Measurements from ENCODE around the gene IGFBP6. TPM values are rescaled to one million over a fixed set of nuclear protein-coding genes. Genes with fewer than 3 reads are reported as not detected.
A peak's percentile ranks its signal among the peaks of the same experiment; 100 is the strongest.

The IGFBP6 gene
- total RNA-seq, 1 donor from 2014 or later = 10.0 TPM

- Mint-ChIP-seq H3K4me3 (ENCODE audit: unreplicated experiment) (peak overlapping the region; percentile 88), H3K9me3 (ENCODE audit: low read depth) (no peaks in the 10 kb centered on the region), H3K36me3 (ENCODE audit: low read depth) (peaks cover 6% of the 10 kb centered on the region), H3K27ac (ENCODE audit: unreplicated experiment) (peak overlapping the region; percentile 99), H3K27me3 (ENCODE audit: low read depth) (no peaks in the 10 kb centered on the region), H3K4me1 (ENCODE audit: low read depth) (peaks cover 85% of the 10 kb centered on the region)
- TF ChIP-seq CTCF (IDR thresholded peaks at IDR 0.05) = no peak
- peak; percentile 19 for DNase-seq (ENCODE audit: low spot score)
Measured at GRCh38 chr12:53050426-53051057, 46.9 kb upstream of the IGFBP6 start.

DNA sequence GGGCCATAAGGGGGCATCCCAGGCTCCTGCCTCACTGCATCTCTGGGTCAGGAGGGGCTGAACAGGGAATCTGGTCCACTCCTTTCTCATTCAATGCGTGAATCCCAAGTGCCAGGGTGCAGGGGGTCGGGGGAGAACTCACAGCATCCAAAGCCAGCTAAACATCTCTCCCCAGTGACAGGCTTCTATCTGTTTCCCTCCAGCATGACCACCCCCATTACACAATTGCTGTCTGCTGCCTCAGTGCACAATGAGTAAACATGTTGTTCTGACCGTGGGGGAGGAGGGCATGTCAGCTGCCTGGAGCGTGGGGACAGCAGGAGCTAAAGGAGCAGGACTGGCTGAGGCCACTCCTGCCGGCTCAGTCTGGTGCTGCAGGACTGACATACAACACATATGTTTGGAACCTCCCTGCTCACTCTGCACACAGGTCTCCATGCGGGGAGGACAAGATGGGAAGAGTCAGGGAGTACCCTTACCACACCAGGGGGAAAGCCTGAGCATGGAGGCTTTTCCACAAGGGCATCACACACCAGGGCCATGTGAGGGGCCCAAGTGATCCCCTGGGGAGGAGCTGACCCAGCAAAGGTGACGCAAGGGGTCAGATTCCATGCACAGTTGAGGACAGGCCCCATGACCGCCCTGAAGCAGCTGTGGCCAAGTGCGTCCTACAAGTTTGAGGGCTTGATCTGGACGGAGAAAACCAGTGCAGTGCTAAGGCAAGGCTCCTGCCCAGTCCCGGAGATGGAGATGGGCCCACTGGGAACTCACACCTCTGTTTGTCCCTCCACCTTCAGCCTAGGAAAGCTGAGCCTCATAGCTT, 46.2 kb upstream of the IGFBP6 start:
- no peaks in the 10 kb centered on the region for H3K27me3 Mint-ChIP-seq (ENCODE audit: low read depth)
- DNase-seq (ENCODE audit: low spot score) = peak; percentile 92
- peak overlapping the region; percentile 99 for H3K27ac Mint-ChIP-seq (ENCODE audit: unreplicated experiment)
- H3K4me1 Mint-ChIP-seq (ENCODE audit: low read depth) = peaks cover 84% of the 10 kb centered on the region
- peaks cover 8% of the 10 kb centered on the region for H3K36me3 Mint-ChIP-seq (ENCODE audit: low read depth)
- no peaks in the 10 kb centered on the region for H3K9me3 Mint-ChIP-seq (ENCODE audit: low read depth)
- H3K4me3 Mint-ChIP-seq (ENCODE audit: unreplicated experiment) = peak overlapping the region; percentile 88
- TF ChIP-seq CTCF (IDR thresholded peaks at IDR 0.05) = peak; percentile 54

GRCh38 chr12:53051881-53052412, 45.5 kb upstream of the IGFBP6 start:
- H3K9me3 Mint-ChIP-seq (ENCODE audit: low read depth) = no peaks in the 10 kb centered on the region
- H3K27me3 Mint-ChIP-seq (ENCODE audit: low read depth) = no peaks in the 10 kb centered on the region
- peak overlapping the region; percentile 88 for H3K4me3 Mint-ChIP-seq (ENCODE audit: unreplicated experiment)
- peaks cover 10% of the 10 kb centered on the region for H3K36me3 Mint-ChIP-seq (ENCODE audit: low read depth)
- DNase-seq (ENCODE audit: low spot score) = peak; percentile 76
- H3K27ac Mint-ChIP-seq (ENCODE audit: unreplicated experiment) = peak overlapping the region; percentile 99
- H3K4me1 Mint-ChIP-seq (ENCODE audit: low read depth) = peaks cover 84% of the 10 kb centered on the region
- no peak for TF ChIP-seq CTCF (IDR thresholded peaks at IDR 0.05)

GRCh38 chr12:53052419-53053217, 44.8 kb upstream of the IGFBP6 start:
- Mint-ChIP-seq H3K36me3 (ENCODE audit: low read depth) (peaks cover 15% of the 10 kb centered on the region), H3K27ac (ENCODE audit: unreplicated experiment) (peak overlapping the region; percentile 99), H3K4me1 (ENCODE audit: low read depth) (peaks cover 88% of the 10 kb centered on the region), H3K4me3 (ENCODE audit: unreplicated experiment) (peak overlapping the region; percentile 88), H3K9me3 (ENCODE audit: low read depth) (no peaks in the 10 kb centered on the region), H3K27me3 (ENCODE audit: low read depth) (no peaks in the 10 kb centered on the region)
- DNase-seq (ENCODE audit: low spot score) = no peak
- TF ChIP-seq CTCF (IDR thresholded peaks at IDR 0.05) = no peak

Measured in chondrocyte (in vitro differentiated cells).